HepG2 (cell line): ENCODE results near the gene ZNF684. TPM values are rescaled to one million over a fixed set of nuclear protein-coding genes. Genes with fewer than 3 reads are reported as not detected.

Source experiments
- ATAC-seq: fragments of 200-7000 bp; cut with Tn5 transposase; 3 replicates; pipeline ENCODE4 v1.9.1; 2020; ENCODE audit warnings: mild to moderate bottlenecking, moderate library complexity
- BruUV-seq: library from RNA; stranded (reverse); fragments of 400-500 nt; replicated peaks from 2 replicates; lab custom pipeline; 2021; lab: Mats Ljungman, UMichigan
- CTCF ChIA-PET: fragments of 300-600 bp; formaldehyde crosslinking; extraction: SDS; loops from one replicate; lab custom pipeline; 2021; ENCODE audit warnings: low total read pairs, inconsistent platforms, low intra/inter-chr PET ratio; lab: Yijun Ruan, JAX
- POLR2A ChIA-PET: fragments of 350-600 bp; sonication (Branson Sonifier 250); formaldehyde crosslinking; loops from one replicate; lab custom pipeline; 2020; ENCODE audit warnings: antibody characterized with exemption, inconsistent platforms; lab: Yijun Ruan, JAX
- DNase-seq: peaks from one replicate; pipeline ENCODE4 v3.0.0-alpha.2; 2015; ENCODE audit warnings: low spot score
- FAIRE-seq: peaks from 3 replicates; lab custom pipeline; 2011; peaks lifted over from hg19 to GRCh38; lab: Jason Lieb, UNC
- H2AFZ ChIP-seq: one replicate; pipeline ENCODE4 v1.6.1; 2011; ENCODE audit warnings: low read length, inconsistent platforms
- H3K27ac ChIP-seq: fragments of 300-600 bp; 3 replicates; pipeline ENCODE4 v1.8.0; 2011; ENCODE audit warnings: mixed run types, mild to moderate bottlenecking, mixed read lengths, low read length, inconsistent platforms; ENCODE audit not compliant: insufficient read depth; ENCODE audit errors: extremely low read length
- H3K27me3 ChIP-seq, 2 experiments: fragments of 200-600 bp in 1 of 2; 2 replicates in 1 of 2; 3 replicates in 1 of 2; pipeline versions ENCODE4 v1.6.0 to v1.8.0; 2011; ENCODE audit warnings: low read length in 2 of 2, mild to moderate bottlenecking in 2 of 2, moderate library complexity in 2 of 2, inconsistent platforms in 1 of 2; ENCODE audit not compliant: insufficient read depth in 2 of 2, control insufficient read depth in 1 of 2
- H3K36me3 ChIP-seq, 2 experiments: fragments of 200-600 bp in 1 of 2; replicated peaks in 1 of 2; 2 replicates in 1 of 2; 3 replicates in 1 of 2; pipeline versions ENCODE4 v1.5.1 to v1.8.0; 2011; ENCODE audit warnings: low read length in 2 of 2, inconsistent platforms in 1 of 2; ENCODE audit not compliant: insufficient read depth in 2 of 2, control insufficient read depth in 1 of 2
- H3K4me1 ChIP-seq: 2 replicates; pipeline ENCODE4 v1.5.1; 2012; ENCODE audit warnings: low read length, inconsistent platforms; ENCODE audit not compliant: insufficient read depth
- H3K4me2 ChIP-seq: 2 replicates; pipeline ENCODE4 v1.6.0; 2011; ENCODE audit warnings: low read depth, low read length, inconsistent platforms
- H3K4me3 ChIP-seq, 3 experiments: fragments of 200-600 bp in 1 of 3; sonication (generic), shearing (Covaris generic) in 1 of 3; replicated peaks in 1 of 3; 2 replicates each; pipeline ENCODE4 v1.5.1; 2011 to 2016; ENCODE audit warnings: low read length in 3 of 3, inconsistent platforms in 2 of 3, low read depth in 2 of 3, mild to moderate bottlenecking in 2 of 3, control low read depth in 1 of 3, mixed read lengths in 1 of 3; ENCODE audit not compliant: insufficient read depth in 1 of 3
- H3K79me2 ChIP-seq: one replicate; pipeline ENCODE4 v1.6.1; 2011; ENCODE audit warnings: low read length, inconsistent platforms; ENCODE audit not compliant: insufficient read depth
- H3K9ac ChIP-seq: 2 replicates; pipeline ENCODE4 v1.6.0; 2011; ENCODE audit warnings: mild to moderate bottlenecking, low read depth, low read length, inconsistent platforms; ENCODE audit not compliant: insufficient read depth
- H3K9me3 ChIP-seq: 2 replicates; pipeline ENCODE4 v1.5.1; 2012; ENCODE audit warnings: mild to moderate bottlenecking, low read length
- H4K20me1 ChIP-seq: 2 replicates; pipeline ENCODE4 v1.6.0; 2011; ENCODE audit warnings: inconsistent platforms, mild to moderate bottlenecking, low read length, moderate library complexity; ENCODE audit not compliant: insufficient read depth
- DR1 ChIP-seq: sonication (generic); formaldehyde crosslinking; IDR thresholded peaks from 2 replicates; pipeline ENCODE4 v1.8.0; 2021; ENCODE audit warnings: mild to moderate bottlenecking, missing genetic modification reagents, inconsistent platforms
- FOXP1 ChIP-seq, 2 experiments: fragments of 450-650 bp in 1 of 2; IDR thresholded peaks; 2 replicates each; pipeline ENCODE4 v1.6.1; 2017 to 2018; ENCODE audit warnings: antibody characterized with exemption in 1 of 2
- HMG20A ChIP-seq: IDR thresholded peaks from 2 replicates; pipeline ENCODE4 v1.6.1; 2016; ENCODE audit warnings: borderline replicate concordance
- HNF4A ChIP-seq: sonication (generic); formaldehyde crosslinking; IDR thresholded peaks from 2 replicates; pipeline ENCODE4 v1.4.0; 2020; ENCODE audit warnings: missing genetic modification reagents
- ISL2 ChIP-seq: sonication (generic); formaldehyde crosslinking; IDR thresholded peaks from 2 replicates; pipeline ENCODE4 v1.5.0; 2020; ENCODE audit warnings: missing genetic modification reagents
- MEF2D ChIP-seq: sonication (generic); formaldehyde crosslinking; IDR thresholded peaks from 2 replicates; pipeline ENCODE4 v1.5.1; 2020; ENCODE audit warnings: mild to moderate bottlenecking, missing genetic modification reagents
- NR2F6 ChIP-seq, 2 experiments: IDR thresholded peaks; 2 replicates each; pipeline ENCODE4 v1.6.1; 2016; ENCODE audit warnings: antibody characterized with exemption in 1 of 2, mild to moderate bottlenecking in 1 of 2
- TARDBP ChIP-seq: sonication (generic); formaldehyde crosslinking; IDR thresholded peaks from 2 replicates; pipeline ENCODE4 v1.8.0; 2022; ENCODE audit warnings: mild to moderate bottlenecking, missing genetic modification reagents
- ZKSCAN8 ChIP-seq: IDR thresholded peaks from 2 replicates; pipeline ENCODE4 v1.6.1; 2016; ENCODE audit warnings: borderline replicate concordance, missing genetic modification reagents, missing compliant biosample characterization
- ZNF121 ChIP-seq: sonication (generic); formaldehyde crosslinking; IDR thresholded peaks from 2 replicates; pipeline ENCODE4 v1.5.0; 2020; ENCODE audit warnings: mild to moderate bottlenecking, missing genetic modification reagents
- ZNF124 ChIP-seq: sonication (generic); formaldehyde crosslinking; IDR thresholded peaks from 2 replicates; pipeline ENCODE4 v1.4.0; 2020; ENCODE audit warnings: missing genetic modification reagents
- ZNF878 ChIP-seq: sonication (generic); formaldehyde crosslinking; IDR thresholded peaks from 2 replicates; pipeline ENCODE4 v1.8.1; 2023; ENCODE audit warnings: mild to moderate bottlenecking, missing genetic modification reagents, moderate library complexity
- WGBS: methylation state at CpG from one replicate; pipeline ENCODE4 v1.1.6; 2017; ENCODE audit warnings: low lambda C conversion rate; 5-methylcytosine and 5-hydroxymethylcytosine counted together
- in situ Hi-C: cut with HindIII; loops from 2 replicates; pipeline ENCODE4 v1.10.0; 2017; ENCODE audit warnings: low pct_unique_long_range_greater_than_20kb; ENCODE audit not compliant: extremely low pct_ligation_motif_present
- intact Hi-C: fragments of 100-400 bp; cut with micrococcal nuclease; formaldehyde crosslinking; loops from one replicate; pipeline ENCODE4 v1.10.0; 2022; ENCODE audit not compliant: unreplicated experiment
- polyA plus RNA-seq, 8 experiments: library from polyadenylated mRNA; depleted of rRNA in 3 of 8; stranded (reverse) in 7 of 8; unstranded in 1 of 8; fragments of >200 nt; fragmentation: Illumina TruSeq in 4 of 8; extraction: Trizol in 4 of 8; gene quantifications; 2 replicates each; pipeline versions ENCODE4 v1.2.1 to v1.2.3, GENCODE V29; 2011 to 2016; ENCODE audit warnings: low read depth in 4 of 8, missing spikeins in 1 of 8, mixed read lengths in 1 of 8; ENCODE audit not compliant: insufficient read depth in 1 of 8
- total RNA-seq, 5 experiments: library from RNA; depleted of rRNA; stranded (reverse); fragments of >200 nt; fragmentation: Illumina TruSeq; extraction: Trizol; gene quantifications; 2 replicates each; pipeline ENCODE4 v1.2.3, GENCODE V29; 2016; ENCODE audit warnings: low read depth in 1 of 5
- TF ChIP-seq, protein P1 (sequence below): IDR thresholded peaks from 2 replicates; pipeline ENCODE4 v1.6.1; 2016
- TF ChIP-seq, protein P2 (sequence below): sonication (generic); formaldehyde crosslinking; IDR thresholded peaks from 2 replicates; pipeline ENCODE4 v1.5.0; 2020; ENCODE audit warnings: mild to moderate bottlenecking, missing genetic modification reagents, borderline replicate concordance
- TF ChIP-seq, protein P3 (sequence below), 2 experiments: fragments of 450-650 bp in 1 of 2; sonication (generic) in 1 of 2; formaldehyde crosslinking; IDR thresholded peaks; 2 replicates each; pipeline versions ENCODE4 v1.5.0 to v1.8.0; 2020 to 2022; ENCODE audit warnings: mild to moderate bottlenecking in 1 of 2, missing genetic modification reagents in 1 of 2

ZNF684 gene
- total and polyA plus RNA-seq, 2 of the 13 experiments (the other 11 are each of a cell fraction or from before 2014, with no cell fraction given), result 6.5 to 15.2 TPM

DNA sequence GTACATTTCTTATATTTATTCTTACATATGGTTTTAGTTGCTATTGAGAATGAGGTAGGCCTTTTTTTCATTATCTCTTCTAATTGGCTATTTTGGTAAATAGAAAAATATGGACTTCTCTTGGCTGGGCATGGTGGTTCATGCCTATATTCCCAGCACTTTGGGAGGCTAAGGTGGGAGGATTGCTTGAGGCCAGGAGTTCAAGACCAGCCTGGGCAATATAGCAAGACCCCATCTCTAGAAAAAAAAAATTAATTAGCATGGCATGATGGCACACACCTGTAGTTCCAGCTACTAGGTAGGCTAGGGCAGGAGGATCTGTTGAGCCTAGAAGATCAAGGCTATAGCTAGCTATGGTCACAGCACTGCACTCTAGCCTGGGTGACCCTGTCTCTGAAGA, 3.2 kb downstream of the ZNF684 start:
- ChIA-PET POLR2A (no interaction called here), CTCF (no interaction called here)
- Histone ChIP-seq H3K4me2 (peak overlapping the region; percentile 47), H3K9me3 (no peaks in the 10 kb centered on the region), H3K27me3 (no peaks in the 10 kb centered on the region; a peak in 1 of 5 replicates), H3K36me3 (0 out of 5 replicates have a peak, but pooled peaks cover 0 to 3% of the 10 kb centered on the region in 2 experiments), H3K4me3 (no peak overlapping the region), H3K79me2 (peaks cover 13% of the 10 kb centered on the region), H3K4me1 (peaks cover 46% of the 10 kb centered on the region), H4K20me1 (no peaks in the 10 kb centered on the region), H2AFZ (no peak overlapping the region), H3K9ac (no peak overlapping the region), H3K27ac (peak overlapping the region; percentile 84)
- in situ Hi-C loops, result no loop called here
- intact Hi-C loops, result no loop called here
- no peak for DNase-seq
- ATAC-seq, result no peak
- BruUV-seq, result no TSS peak
- TF ChIP-seq ZNF121 (CRISPR knock-in tag) (peak; percentile 54), DR1 (CRISPR knock-in tag) (no peak)
- FAIRE-seq, result no peak

DNA sequence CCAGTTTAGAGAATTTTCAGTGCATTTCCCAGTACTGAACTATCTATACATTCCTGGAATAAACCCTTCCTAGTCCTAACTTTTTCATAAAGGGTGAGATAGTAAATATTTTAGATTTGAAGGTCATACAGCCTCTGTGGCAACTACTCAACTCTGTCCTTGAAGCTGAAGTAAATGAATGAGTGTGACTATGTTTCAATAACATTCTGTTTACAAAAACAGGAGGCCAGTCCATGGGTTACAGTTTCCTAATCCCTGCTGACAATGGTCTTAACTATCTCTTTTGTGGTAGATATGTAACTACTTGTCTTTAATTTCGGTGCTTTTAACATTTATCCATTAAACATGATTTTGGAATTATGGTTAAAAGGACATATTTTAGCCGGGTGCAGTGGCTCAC, 4.3 kb downstream of the ZNF684 start:
- Histone ChIP-seq H3K4me1 (peaks cover 43% of the 10 kb centered on the region), H3K27ac (peak overlapping the region; percentile 84), H3K9me3 (no peaks in the 10 kb centered on the region), H3K36me3 (peaks cover 4 to 10% of the 10 kb centered on the region in 2 experiments; a peak in 3 of 5 replicates), H4K20me1 (no peaks in the 10 kb centered on the region), H3K9ac (peak overlapping the region; percentile 41), H2AFZ (no peak overlapping the region), H3K4me3 (no peak overlapping the region), H3K79me2 (peaks cover 13% of the 10 kb centered on the region), H3K27me3 (no peaks in the 10 kb centered on the region; a peak in 1 of 5 replicates), H3K4me2 (peak overlapping the region; percentile 47; the same call in 1 of the 2 replicates)
- intact Hi-C loops, result no loop called here
- ATAC-seq (peak; percentile 61), DNase-seq (peak; percentile 86), FAIRE-seq (peak; percentile 51)
- POLR2A ChIA-PET, result interaction anchor here (0.6 kb wide), 1 partner anchor 86 kb away, joined by 4 read pairs; the partner anchor contains the start of gene ZFP69B
- in situ Hi-C loops, result no loop called here
- CTCF ChIA-PET, result no interaction called here
- 11% methylated on average over 2 of the region's 2 CpGs for WGBS
- no TSS peak for BruUV-seq
- TF ChIP-seq, protein P1, sequence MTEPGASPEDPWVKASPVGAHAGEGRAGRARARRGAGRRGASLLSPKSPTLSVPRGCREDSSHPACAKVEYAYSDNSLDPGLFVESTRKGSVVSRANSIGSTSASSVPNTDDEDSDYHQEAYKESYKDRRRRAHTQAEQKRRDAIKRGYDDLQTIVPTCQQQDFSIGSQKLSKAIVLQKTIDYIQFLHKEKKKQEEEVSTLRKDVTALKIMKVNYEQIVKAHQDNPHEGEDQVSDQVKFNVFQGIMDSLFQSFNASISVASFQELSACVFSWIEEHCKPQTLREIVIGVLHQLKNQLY, result peak; percentile 69; the same call in 1 of the 2 replicates
- TF ChIP-seq, protein P2, sequence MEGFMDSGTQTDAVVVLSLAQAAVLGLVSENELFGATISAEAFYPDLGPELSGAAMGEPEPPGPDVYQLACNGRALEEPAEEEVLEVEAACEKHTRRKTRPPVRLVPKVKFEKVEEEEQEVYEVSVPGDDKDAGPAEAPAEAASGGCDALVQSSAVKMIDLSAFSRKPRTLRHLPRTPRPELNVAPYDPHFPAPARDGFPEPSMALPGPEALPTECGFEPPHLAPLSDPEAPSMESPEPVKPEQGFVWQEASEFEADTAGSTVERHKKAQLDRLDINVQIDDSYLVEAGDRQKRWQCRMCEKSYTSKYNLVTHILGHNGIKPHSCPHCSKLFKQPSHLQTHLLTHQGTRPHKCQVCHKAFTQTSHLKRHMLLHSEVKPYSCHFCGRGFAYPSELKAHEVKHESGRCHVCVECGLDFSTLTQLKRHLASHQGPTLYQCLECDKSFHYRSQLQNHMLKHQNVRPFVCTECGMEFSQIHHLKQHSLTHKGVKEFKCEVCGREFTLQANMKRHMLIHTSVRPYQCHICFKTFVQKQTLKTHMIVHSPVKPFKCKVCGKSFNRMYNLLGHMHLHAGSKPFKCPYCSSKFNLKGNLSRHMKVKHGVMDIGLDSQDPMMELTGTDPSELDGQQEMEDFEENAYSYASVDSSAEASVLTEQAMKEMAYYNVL (CRISPR knock-in tag), result no peak
- TF ChIP-seq TARDBP (CRISPR knock-in tag), result peak; percentile 66; the same call in 1 of the 2 replicates
- TF ChIP-seq NR2F6 (IDR thresholded peaks at IDR 0.05), result peak; percentile 64
- peak; percentile 62; the same call in 1 of the 2 replicates for TF ChIP-seq NR2F6 (CRISPR knock-in tag; IDR thresholded peaks at IDR 0.05)
- TF ChIP-seq HMG20A (CRISPR knock-in tag), result peak; percentile 79; the same call in 1 of the 2 replicates
- peak; percentile 40; the same call in 1 of the 2 replicates for TF ChIP-seq ZNF124
- TF ChIP-seq HNF4A (CRISPR knock-in tag), result peak; percentile 79
- TF ChIP-seq ISL2 (CRISPR knock-in tag), result peak; percentile 88
- TF ChIP-seq, protein P3, sequence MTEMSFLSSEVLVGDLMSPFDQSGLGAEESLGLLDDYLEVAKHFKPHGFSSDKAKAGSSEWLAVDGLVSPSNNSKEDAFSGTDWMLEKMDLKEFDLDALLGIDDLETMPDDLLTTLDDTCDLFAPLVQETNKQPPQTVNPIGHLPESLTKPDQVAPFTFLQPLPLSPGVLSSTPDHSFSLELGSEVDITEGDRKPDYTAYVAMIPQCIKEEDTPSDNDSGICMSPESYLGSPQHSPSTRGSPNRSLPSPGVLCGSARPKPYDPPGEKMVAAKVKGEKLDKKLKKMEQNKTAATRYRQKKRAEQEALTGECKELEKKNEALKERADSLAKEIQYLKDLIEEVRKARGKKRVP (CRISPR knock-in tag; IDR thresholded peaks at IDR 0.05), result peak in 1 of 2 experiments; percentile 13; a peak in 1 of 4 replicates
- TF ChIP-seq MEF2D (CRISPR knock-in tag), result 0 out of 2 replicates have a peak, but pooled peaks have one; percentile 26
- TF ChIP-seq ZKSCAN8, result peak; percentile 22; the same call in 1 of the 2 replicates
- peak; percentile 71 for TF ChIP-seq FOXP1 (IDR thresholded peaks at IDR 0.05)
- TF ChIP-seq FOXP1 (CRISPR knock-in tag; IDR thresholded peaks at IDR 0.05), result peak; percentile 98
- peak; percentile 24; the same call in 1 of the 2 replicates for TF ChIP-seq ZNF878 (CRISPR knock-in tag)
